WTC11 (cell line): Measurements from ENCODE around the gene TMEM80. TPM values are rescaled to one million over a fixed set of nuclear protein-coding genes. Genes with fewer than 3 reads are reported as not detected.

ENCODE experiments used
- CREM ChIP-seq: sonication (generic); formaldehyde crosslinking; IDR thresholded peaks from 2 replicates; pipeline ENCODE4 v1.8.1; 2022; ENCODE audit warnings: mild to moderate bottlenecking, missing genetic modification reagents, moderate library complexity
- GRHL2 ChIP-seq: fragments of 250-450 bp; sonication (Bioruptor Pico); IDR thresholded peaks from 2 replicates; pipeline ENCODE4 v1.8.0; 2022; ENCODE audit warnings: mild to moderate bottlenecking, moderate library complexity; ENCODE audit not compliant: insufficient replicate concordance, severe bottlenecking
- GTF2I ChIP-seq: fragments of 250-450 bp; sonication (Bioruptor Pico); conservative IDR thresholded peaks from 2 replicates; pipeline ENCODE4 v1.4.0; 2021; ENCODE audit warnings: mild to moderate bottlenecking
- KAT7 ChIP-seq: sonication (generic); formaldehyde crosslinking; IDR thresholded peaks from 2 replicates; pipeline ENCODE4 v1.8.1; 2023; ENCODE audit warnings: missing genetic modification reagents, mild to moderate bottlenecking, borderline replicate concordance
- NR2C2 ChIP-seq: sonication (generic); formaldehyde crosslinking; IDR thresholded peaks from 2 replicates; pipeline ENCODE4 v1.8.0; 2022; ENCODE audit warnings: mild to moderate bottlenecking, missing genetic modification reagents
- PRRX2 ChIP-seq: fragments of 250-450 bp; sonication (Bioruptor Pico); IDR thresholded peaks from 2 replicates; pipeline ENCODE4 v1.8.0; 2021; ENCODE audit warnings: mild to moderate bottlenecking
- SMAD4 ChIP-seq: sonication (generic); formaldehyde crosslinking; IDR thresholded peaks from 2 replicates; pipeline ENCODE4 v1.8.0; 2022; ENCODE audit warnings: mild to moderate bottlenecking, missing genetic modification reagents
- SOX15 ChIP-seq: fragments of 250-450 bp; sonication (Bioruptor Pico); IDR thresholded peaks from 2 replicates; pipeline ENCODE4 v1.9.0; 2021; ENCODE audit warnings: mild to moderate bottlenecking
- TEAD1 ChIP-seq: sonication (generic); formaldehyde crosslinking; IDR thresholded peaks from 2 replicates; pipeline ENCODE4 v1.8.0; 2022; ENCODE audit warnings: mild to moderate bottlenecking, missing genetic modification reagents
- TEAD4 ChIP-seq: sonication (generic); formaldehyde crosslinking; IDR thresholded peaks from 2 replicates; pipeline ENCODE4 v1.8.0; 2022; ENCODE audit warnings: mild to moderate bottlenecking, missing genetic modification reagents
- ZNF121 ChIP-seq: sonication (generic); formaldehyde crosslinking; IDR thresholded peaks from 2 replicates; pipeline ENCODE4 v1.8.0; 2023; ENCODE audit warnings: missing genetic modification reagents
- ZNF671 ChIP-seq: fragments of 250-450 bp; sonication (Bioruptor Pico); IDR thresholded peaks from 2 replicates; pipeline ENCODE4 v1.8.0; 2021; ENCODE audit warnings: mild to moderate bottlenecking
- total RNA-seq: library from RNA; stranded (reverse); gene quantifications from 3 replicates; pipeline ENCODE4 v1.2.3, GENCODE V29; 2021
- TF ChIP-seq, protein P1 (sequence below): sonication (generic); formaldehyde crosslinking; IDR thresholded peaks from 2 replicates; pipeline ENCODE4 v1.8.1; 2023; ENCODE audit warnings: mild to moderate bottlenecking, missing genetic modification reagents, moderate library complexity
- TF ChIP-seq, protein P2 (sequence below): sonication (generic); formaldehyde crosslinking; IDR thresholded peaks from 2 replicates; pipeline ENCODE4 v1.8.0; 2023; ENCODE audit warnings: missing genetic modification reagents
- TF ChIP-seq, protein P3 (sequence below): fragments of 250-450 bp; sonication (Bioruptor Pico); IDR thresholded peaks from 2 replicates; pipeline ENCODE4 v1.8.0; 2021; ENCODE audit warnings: mild to moderate bottlenecking
- TF ChIP-seq, protein P4 (sequence below): sonication (generic); formaldehyde crosslinking; IDR thresholded peaks from 2 replicates; pipeline ENCODE4 v1.8.1; 2022; ENCODE audit warnings: mild to moderate bottlenecking, moderate library complexity, missing genetic modification reagents
- TF ChIP-seq, protein P5 (sequence below): fragments of 250-450 bp; sonication (Bioruptor Pico); IDR thresholded peaks from 2 replicates; pipeline ENCODE4 v1.9.0; 2021; ENCODE audit warnings: mild to moderate bottlenecking, borderline replicate concordance
- TF ChIP-seq, protein P6 (sequence below): sonication (generic); formaldehyde crosslinking; IDR thresholded peaks from 2 replicates; pipeline ENCODE4 v1.8.1; 2023; ENCODE audit warnings: mild to moderate bottlenecking, moderate library complexity, missing genetic modification reagents
- TF ChIP-seq, protein P7 (sequence below): fragments of 200-600 bp; IDR thresholded peaks from 2 replicates; pipeline ENCODE4 v1.8.0; 2022; ENCODE audit warnings: antibody characterized with exemption
- TF ChIP-seq, protein P8 (sequence below): fragments of 250-450 bp; sonication (Bioruptor Pico); IDR thresholded peaks from 2 replicates; pipeline ENCODE4 v1.9.0; 2021; ENCODE audit warnings: mild to moderate bottlenecking
- TF ChIP-seq, protein P9 (sequence below): sonication (generic); formaldehyde crosslinking; IDR thresholded peaks from 2 replicates; pipeline ENCODE4 v1.8.0; 2022; ENCODE audit warnings: mild to moderate bottlenecking, missing genetic modification reagents
- TF ChIP-seq, protein P10 (sequence below): sonication (generic); formaldehyde crosslinking; conservative IDR thresholded peaks from 2 replicates; pipeline ENCODE4 v1.8.1; 2022; ENCODE audit warnings: mild to moderate bottlenecking, missing genetic modification reagents

TMEM80 gene
- total RNA-seq, 1 experiment from 2014 or later, result 23.4 TPM

DNA sequence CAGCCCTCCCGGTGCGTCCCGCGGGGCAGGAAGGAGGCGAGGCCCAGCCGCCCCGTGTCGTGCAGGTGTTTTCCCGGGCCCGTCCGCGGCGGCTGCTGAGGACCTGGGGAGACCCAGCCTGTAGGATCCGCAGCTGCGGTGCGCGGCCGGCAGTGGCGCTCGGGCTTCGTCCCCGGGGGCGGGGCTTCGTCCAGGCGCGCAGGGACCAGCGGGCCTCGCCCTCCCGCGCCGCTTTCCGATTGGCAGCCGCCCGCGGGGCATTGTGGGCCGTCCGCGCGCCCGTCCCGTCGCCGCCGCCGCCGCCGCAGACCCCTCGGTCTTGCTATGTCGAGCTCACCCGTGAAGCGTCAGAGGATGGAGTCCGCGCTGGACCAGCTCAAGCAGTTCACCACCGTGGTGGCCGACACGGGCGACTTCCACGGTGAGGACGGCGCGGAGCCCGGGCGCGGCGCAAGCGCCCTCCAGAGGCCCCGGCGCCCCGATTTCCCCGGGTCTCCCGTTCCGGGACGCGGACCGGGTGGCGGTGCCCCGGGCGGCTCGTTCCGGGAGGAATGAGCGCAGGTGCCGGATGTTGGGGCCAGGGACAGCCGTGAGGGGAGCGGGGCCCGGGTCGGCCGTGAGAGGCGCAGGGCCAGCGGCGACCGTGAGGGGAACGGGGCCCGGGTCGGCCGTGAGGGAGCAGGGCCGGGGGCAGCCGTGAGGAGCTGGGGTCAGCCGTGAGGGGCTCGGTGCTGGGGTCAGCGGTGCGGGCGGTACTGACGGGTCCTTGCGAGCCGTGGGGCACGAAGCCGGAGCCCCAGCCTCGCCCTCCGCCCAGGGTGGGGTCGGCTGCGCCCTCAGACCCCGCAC is 51.8 kb downstream of the TMEM80 start, which contains the start of gene TALDO1 (continued):
- TF ChIP-seq, protein P1, sequence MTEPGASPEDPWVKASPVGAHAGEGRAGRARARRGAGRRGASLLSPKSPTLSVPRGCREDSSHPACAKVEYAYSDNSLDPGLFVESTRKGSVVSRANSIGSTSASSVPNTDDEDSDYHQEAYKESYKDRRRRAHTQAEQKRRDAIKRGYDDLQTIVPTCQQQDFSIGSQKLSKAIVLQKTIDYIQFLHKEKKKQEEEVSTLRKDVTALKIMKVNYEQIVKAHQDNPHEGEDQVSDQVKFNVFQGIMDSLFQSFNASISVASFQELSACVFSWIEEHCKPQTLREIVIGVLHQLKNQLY, result 0 out of 2 replicates have a peak, but pooled peaks have one; percentile 55
- TF ChIP-seq SOX15 (CRISPR knock-in tag) (no peak), TEAD4 (CRISPR knock-in tag) (peak; percentile 79), GTF2I (no peak), GRHL2 (CRISPR knock-in tag) (no peak), ZNF671 (CRISPR knock-in tag) (no peak), TEAD1 (CRISPR knock-in tag) (peak; percentile 68; the same call in 1 of the 2 replicates), PRRX2 (no peak), ZNF121 (CRISPR knock-in tag) (no peak), KAT7 (no peak), SMAD4 (peak; percentile 81), CREM (CRISPR knock-in tag) (no peak; the same call in 1 of the 2 replicates), NR2C2 (CRISPR knock-in tag) (no peak)
- TF ChIP-seq, protein P2, sequence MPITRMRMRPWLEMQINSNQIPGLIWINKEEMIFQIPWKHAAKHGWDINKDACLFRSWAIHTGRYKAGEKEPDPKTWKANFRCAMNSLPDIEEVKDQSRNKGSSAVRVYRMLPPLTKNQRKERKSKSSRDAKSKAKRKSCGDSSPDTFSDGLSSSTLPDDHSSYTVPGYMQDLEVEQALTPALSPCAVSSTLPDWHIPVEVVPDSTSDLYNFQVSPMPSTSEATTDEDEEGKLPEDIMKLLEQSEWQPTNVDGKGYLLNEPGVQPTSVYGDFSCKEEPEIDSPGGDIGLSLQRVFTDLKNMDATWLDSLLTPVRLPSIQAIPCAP (CRISPR knock-in tag), result peak; percentile 60; the same call in 1 of the 2 replicates
- TF ChIP-seq, protein P3, sequence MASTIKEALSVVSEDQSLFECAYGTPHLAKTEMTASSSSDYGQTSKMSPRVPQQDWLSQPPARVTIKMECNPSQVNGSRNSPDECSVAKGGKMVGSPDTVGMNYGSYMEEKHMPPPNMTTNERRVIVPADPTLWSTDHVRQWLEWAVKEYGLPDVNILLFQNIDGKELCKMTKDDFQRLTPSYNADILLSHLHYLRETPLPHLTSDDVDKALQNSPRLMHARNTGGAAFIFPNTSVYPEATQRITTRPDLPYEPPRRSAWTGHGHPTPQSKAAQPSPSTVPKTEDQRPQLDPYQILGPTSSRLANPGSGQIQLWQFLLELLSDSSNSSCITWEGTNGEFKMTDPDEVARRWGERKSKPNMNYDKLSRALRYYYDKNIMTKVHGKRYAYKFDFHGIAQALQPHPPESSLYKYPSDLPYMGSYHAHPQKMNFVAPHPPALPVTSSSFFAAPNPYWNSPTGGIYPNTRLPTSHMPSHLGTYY, result no peak
- TF ChIP-seq, protein P4, sequence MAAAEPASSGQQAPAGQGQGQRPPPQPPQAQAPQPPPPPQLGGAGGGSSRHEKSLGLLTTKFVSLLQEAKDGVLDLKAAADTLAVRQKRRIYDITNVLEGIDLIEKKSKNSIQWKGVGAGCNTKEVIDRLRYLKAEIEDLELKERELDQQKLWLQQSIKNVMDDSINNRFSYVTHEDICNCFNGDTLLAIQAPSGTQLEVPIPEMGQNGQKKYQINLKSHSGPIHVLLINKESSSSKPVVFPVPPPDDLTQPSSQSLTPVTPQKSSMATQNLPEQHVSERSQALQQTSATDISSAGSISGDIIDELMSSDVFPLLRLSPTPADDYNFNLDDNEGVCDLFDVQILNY, result peak; percentile 85
- TF ChIP-seq, protein P5, sequence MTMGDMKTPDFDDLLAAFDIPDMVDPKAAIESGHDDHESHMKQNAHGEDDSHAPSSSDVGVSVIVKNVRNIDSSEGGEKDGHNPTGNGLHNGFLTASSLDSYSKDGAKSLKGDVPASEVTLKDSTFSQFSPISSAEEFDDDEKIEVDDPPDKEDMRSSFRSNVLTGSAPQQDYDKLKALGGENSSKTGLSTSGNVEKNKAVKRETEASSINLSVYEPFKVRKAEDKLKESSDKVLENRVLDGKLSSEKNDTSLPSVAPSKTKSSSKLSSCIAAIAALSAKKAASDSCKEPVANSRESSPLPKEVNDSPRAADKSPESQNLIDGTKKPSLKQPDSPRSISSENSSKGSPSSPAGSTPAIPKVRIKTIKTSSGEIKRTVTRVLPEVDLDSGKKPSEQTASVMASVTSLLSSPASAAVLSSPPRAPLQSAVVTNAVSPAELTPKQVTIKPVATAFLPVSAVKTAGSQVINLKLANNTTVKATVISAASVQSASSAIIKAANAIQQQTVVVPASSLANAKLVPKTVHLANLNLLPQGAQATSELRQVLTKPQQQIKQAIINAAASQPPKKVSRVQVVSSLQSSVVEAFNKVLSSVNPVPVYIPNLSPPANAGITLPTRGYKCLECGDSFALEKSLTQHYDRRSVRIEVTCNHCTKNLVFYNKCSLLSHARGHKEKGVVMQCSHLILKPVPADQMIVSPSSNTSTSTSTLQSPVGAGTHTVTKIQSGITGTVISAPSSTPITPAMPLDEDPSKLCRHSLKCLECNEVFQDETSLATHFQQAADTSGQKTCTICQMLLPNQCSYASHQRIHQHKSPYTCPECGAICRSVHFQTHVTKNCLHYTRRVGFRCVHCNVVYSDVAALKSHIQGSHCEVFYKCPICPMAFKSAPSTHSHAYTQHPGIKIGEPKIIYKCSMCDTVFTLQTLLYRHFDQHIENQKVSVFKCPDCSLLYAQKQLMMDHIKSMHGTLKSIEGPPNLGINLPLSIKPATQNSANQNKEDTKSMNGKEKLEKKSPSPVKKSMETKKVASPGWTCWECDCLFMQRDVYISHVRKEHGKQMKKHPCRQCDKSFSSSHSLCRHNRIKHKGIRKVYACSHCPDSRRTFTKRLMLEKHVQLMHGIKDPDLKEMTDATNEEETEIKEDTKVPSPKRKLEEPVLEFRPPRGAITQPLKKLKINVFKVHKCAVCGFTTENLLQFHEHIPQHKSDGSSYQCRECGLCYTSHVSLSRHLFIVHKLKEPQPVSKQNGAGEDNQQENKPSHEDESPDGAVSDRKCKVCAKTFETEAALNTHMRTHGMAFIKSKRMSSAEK, result no peak
- TF ChIP-seq, protein P6, sequence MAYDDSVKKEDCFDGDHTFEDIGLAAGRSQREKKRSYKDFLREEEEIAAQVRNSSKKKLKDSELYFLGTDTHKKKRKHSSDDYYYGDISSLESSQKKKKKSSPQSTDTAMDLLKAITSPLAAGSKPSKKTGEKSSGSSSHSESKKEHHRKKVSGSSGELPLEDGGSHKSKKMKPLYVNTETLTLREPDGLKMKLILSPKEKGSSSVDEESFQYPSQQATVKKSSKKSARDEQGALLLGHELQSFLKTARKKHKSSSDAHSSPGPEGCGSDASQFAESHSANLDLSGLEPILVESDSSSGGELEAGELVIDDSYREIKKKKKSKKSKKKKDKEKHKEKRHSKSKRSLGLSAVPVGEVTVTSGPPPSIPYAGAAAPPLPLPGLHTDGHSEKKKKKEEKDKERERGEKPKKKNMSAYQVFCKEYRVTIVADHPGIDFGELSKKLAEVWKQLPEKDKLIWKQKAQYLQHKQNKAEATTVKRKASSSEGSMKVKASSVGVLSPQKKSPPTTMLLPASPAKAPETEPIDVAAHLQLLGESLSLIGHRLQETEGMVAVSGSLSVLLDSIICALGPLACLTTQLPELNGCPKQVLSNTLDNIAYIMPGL, result peak; percentile 23; the same call in 1 of the 2 replicates
- TF ChIP-seq, protein P7, sequence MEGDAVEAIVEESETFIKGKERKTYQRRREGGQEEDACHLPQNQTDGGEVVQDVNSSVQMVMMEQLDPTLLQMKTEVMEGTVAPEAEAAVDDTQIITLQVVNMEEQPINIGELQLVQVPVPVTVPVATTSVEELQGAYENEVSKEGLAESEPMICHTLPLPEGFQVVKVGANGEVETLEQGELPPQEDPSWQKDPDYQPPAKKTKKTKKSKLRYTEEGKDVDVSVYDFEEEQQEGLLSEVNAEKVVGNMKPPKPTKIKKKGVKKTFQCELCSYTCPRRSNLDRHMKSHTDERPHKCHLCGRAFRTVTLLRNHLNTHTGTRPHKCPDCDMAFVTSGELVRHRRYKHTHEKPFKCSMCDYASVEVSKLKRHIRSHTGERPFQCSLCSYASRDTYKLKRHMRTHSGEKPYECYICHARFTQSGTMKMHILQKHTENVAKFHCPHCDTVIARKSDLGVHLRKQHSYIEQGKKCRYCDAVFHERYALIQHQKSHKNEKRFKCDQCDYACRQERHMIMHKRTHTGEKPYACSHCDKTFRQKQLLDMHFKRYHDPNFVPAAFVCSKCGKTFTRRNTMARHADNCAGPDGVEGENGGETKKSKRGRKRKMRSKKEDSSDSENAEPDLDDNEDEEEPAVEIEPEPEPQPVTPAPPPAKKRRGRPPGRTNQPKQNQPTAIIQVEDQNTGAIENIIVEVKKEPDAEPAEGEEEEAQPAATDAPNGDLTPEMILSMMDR, result no peak
- TF ChIP-seq, protein P8, sequence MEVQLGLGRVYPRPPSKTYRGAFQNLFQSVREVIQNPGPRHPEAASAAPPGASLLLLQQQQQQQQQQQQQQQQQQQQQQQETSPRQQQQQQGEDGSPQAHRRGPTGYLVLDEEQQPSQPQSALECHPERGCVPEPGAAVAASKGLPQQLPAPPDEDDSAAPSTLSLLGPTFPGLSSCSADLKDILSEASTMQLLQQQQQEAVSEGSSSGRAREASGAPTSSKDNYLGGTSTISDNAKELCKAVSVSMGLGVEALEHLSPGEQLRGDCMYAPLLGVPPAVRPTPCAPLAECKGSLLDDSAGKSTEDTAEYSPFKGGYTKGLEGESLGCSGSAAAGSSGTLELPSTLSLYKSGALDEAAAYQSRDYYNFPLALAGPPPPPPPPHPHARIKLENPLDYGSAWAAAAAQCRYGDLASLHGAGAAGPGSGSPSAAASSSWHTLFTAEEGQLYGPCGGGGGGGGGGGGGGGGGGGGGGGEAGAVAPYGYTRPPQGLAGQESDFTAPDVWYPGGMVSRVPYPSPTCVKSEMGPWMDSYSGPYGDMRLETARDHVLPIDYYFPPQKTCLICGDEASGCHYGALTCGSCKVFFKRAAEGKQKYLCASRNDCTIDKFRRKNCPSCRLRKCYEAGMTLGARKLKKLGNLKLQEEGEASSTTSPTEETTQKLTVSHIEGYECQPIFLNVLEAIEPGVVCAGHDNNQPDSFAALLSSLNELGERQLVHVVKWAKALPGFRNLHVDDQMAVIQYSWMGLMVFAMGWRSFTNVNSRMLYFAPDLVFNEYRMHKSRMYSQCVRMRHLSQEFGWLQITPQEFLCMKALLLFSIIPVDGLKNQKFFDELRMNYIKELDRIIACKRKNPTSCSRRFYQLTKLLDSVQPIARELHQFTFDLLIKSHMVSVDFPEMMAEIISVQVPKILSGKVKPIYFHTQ (CRISPR knock-in tag), result no peak
- TF ChIP-seq, protein P9, sequence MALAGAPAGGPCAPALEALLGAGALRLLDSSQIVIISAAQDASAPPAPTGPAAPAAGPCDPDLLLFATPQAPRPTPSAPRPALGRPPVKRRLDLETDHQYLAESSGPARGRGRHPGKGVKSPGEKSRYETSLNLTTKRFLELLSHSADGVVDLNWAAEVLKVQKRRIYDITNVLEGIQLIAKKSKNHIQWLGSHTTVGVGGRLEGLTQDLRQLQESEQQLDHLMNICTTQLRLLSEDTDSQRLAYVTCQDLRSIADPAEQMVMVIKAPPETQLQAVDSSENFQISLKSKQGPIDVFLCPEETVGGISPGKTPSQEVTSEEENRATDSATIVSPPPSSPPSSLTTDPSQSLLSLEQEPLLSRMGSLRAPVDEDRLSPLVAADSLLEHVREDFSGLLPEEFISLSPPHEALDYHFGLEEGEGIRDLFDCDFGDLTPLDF (CRISPR knock-in tag), result no peak
- TF ChIP-seq, protein P10, sequence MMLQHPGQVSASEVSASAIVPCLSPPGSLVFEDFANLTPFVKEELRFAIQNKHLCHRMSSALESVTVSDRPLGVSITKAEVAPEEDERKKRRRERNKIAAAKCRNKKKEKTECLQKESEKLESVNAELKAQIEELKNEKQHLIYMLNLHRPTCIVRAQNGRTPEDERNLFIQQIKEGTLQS (CRISPR knock-in tag), result no peak
